HEK293 (cell line): Measurements from ENCODE around the gene PLEK2.
"Not testable (repeated sequence)": the region's sequence is repeated elsewhere in the genome, so short reads cannot be mapped to it uniquely, and the experiment has no call there.

Experiments
- CTCF ChIA-PET: fragments of 350-600 bp; formaldehyde crosslinking; extraction: SDS; loops from one replicate; lab custom pipeline; 2021; ENCODE audit warnings: antibody characterized with exemption; lab: Yijun Ruan, JAX
- POLR2A ChIA-PET: fragments of 300-600 bp; formaldehyde crosslinking; extraction: SDS; loops from one replicate; lab custom pipeline; 2020; ENCODE audit warnings: antibody characterized with exemption, inconsistent platforms; lab: Yijun Ruan, JAX
- H3K27ac ChIP-seq: fragments of 200-500 bp; sonication (Bioruptor generic); 2 replicates; pipeline ENCODE4 v1.5.1; 2014; ENCODE audit warnings: low read depth, low read length, control low read depth, inconsistent platforms; ENCODE audit errors: extremely low read depth
- H3K36me3 ChIP-seq, 2 experiments: fragments of 200-500 bp in 1 of 2; sonication (Bioruptor generic) in 1 of 2; 1 replicate in 1 of 2; 2 replicates in 1 of 2; pipeline ENCODE4 v1.5.1; 2014 to 2017; ENCODE audit warnings: inconsistent platforms in 2 of 2, low read length in 2 of 2; ENCODE audit not compliant: control insufficient read depth in 2 of 2, insufficient read depth in 1 of 2
- H3K4me1 ChIP-seq: fragments of 200-500 bp; sonication (Bioruptor generic); 2 replicates; pipeline ENCODE4 v1.5.1; 2014; ENCODE audit warnings: mild to moderate bottlenecking, low read length, inconsistent platforms; ENCODE audit not compliant: control insufficient read depth, insufficient read depth
- H3K4me3 ChIP-seq: 2 replicates; pipeline ENCODE4 v1.5.1; 2011; ENCODE audit warnings: low read depth, mild to moderate bottlenecking, control low read depth, low read length, moderate library complexity
- H3K9me3 ChIP-seq: fragments of 200-500 bp; sonication (Bioruptor generic); 2 replicates; pipeline ENCODE4 v1.5.1; 2014; ENCODE audit warnings: low read depth, low read length, inconsistent platforms; ENCODE audit not compliant: control insufficient read depth, insufficient read depth
- HOXA7 ChIP-seq: sonication (generic); formaldehyde crosslinking; IDR thresholded peaks from 2 replicates; pipeline ENCODE4 v1.8.1; 2022; ENCODE audit warnings: missing genetic modification reagents, borderline replicate concordance
- KLF10 ChIP-seq: fragments of 450-650 bp; IDR thresholded peaks from 2 replicates; pipeline ENCODE4 v1.5.1; 2018; ENCODE audit warnings: missing biosample characterization, mild to moderate bottlenecking, missing genetic modification characterization
- KLF7 ChIP-seq: fragments of 450-650 bp; formaldehyde crosslinking; IDR thresholded peaks from 2 replicates; pipeline ENCODE4 v1.5.1; 2016; ENCODE audit warnings: missing biosample characterization, missing genetic modification characterization, borderline replicate concordance
- OVOL3 ChIP-seq: fragments of 450-650 bp; formaldehyde crosslinking; IDR thresholded peaks from 2 replicates; pipeline ENCODE4 v1.5.1; 2016; ENCODE audit warnings: missing biosample characterization, missing genetic modification characterization
- PRDM1 ChIP-seq: fragments of 450-650 bp; formaldehyde crosslinking; IDR thresholded peaks from 2 replicates; pipeline ENCODE4; 2016; ENCODE audit warnings: missing biosample characterization, missing genetic modification characterization
- SP7 ChIP-seq: fragments of 450-650 bp; formaldehyde crosslinking; IDR thresholded peaks from 2 replicates; pipeline ENCODE4 v1.5.1; 2016; ENCODE audit warnings: missing biosample characterization, missing genetic modification characterization
- WT1 ChIP-seq: fragments of 450-650 bp; formaldehyde crosslinking; IDR thresholded peaks from 2 replicates; pipeline ENCODE4 v1.5.1; 2016; ENCODE audit warnings: missing biosample characterization, missing genetic modification characterization
- YY2 ChIP-seq: fragments of 450-650 bp; formaldehyde crosslinking; IDR thresholded peaks from 2 replicates; pipeline ENCODE4 v1.5.1; 2016; ENCODE audit warnings: missing biosample characterization, missing genetic modification characterization
- ZBTB7A ChIP-seq: fragments of 450-650 bp; formaldehyde crosslinking; IDR thresholded peaks from 2 replicates; pipeline ENCODE4 v1.5.1; 2016; ENCODE audit warnings: low read depth, missing biosample characterization, missing genetic modification characterization
- ZFP37 ChIP-seq: fragments of 450-650 bp; formaldehyde crosslinking; IDR thresholded peaks from 2 replicates; pipeline ENCODE4 v1.5.1; 2016; ENCODE audit warnings: missing biosample characterization, missing genetic modification characterization
- ZFP41 ChIP-seq: fragments of 450-650 bp; formaldehyde crosslinking; IDR thresholded peaks from 2 replicates; pipeline ENCODE4 v1.5.1; 2016; ENCODE audit warnings: missing biosample characterization, missing genetic modification characterization, borderline replicate concordance
- ZNF112 ChIP-seq: fragments of 450-650 bp; formaldehyde crosslinking; IDR thresholded peaks from 2 replicates; pipeline ENCODE4 v1.5.0; 2017; ENCODE audit warnings: missing biosample characterization, missing genetic modification characterization
- ZNF175 ChIP-seq: fragments of 450-650 bp; formaldehyde crosslinking; IDR thresholded peaks from 2 replicates; pipeline ENCODE4 v1.5.1; 2016; ENCODE audit warnings: missing biosample characterization, missing genetic modification characterization
- ZNF221 ChIP-seq: fragments of 450-650 bp; formaldehyde crosslinking; IDR thresholded peaks from 2 replicates; pipeline ENCODE4 v1.5.1; 2017; ENCODE audit warnings: missing biosample characterization, missing genetic modification characterization, borderline replicate concordance
- ZNF223 ChIP-seq: fragments of 450-650 bp; formaldehyde crosslinking; IDR thresholded peaks from 2 replicates; pipeline ENCODE4 v1.5.1; 2016; ENCODE audit warnings: missing biosample characterization, missing genetic modification characterization
- ZNF248 ChIP-seq: fragments of 450-650 bp; formaldehyde crosslinking; IDR thresholded peaks from 2 replicates; pipeline ENCODE4 v1.5.1; 2017; ENCODE audit warnings: missing biosample characterization, missing genetic modification characterization
- ZNF341 ChIP-seq: fragments of 450-650 bp; formaldehyde crosslinking; IDR thresholded peaks from 2 replicates; pipeline ENCODE4; 2016; ENCODE audit warnings: low read depth, missing biosample characterization, missing genetic modification characterization
- ZNF350 ChIP-seq: fragments of 450-650 bp; formaldehyde crosslinking; IDR thresholded peaks from 2 replicates; pipeline ENCODE4 v1.5.0; 2017; ENCODE audit warnings: missing biosample characterization, mild to moderate bottlenecking, missing genetic modification characterization
- ZNF354C ChIP-seq: fragments of 450-650 bp; formaldehyde crosslinking; IDR thresholded peaks from 2 replicates; pipeline ENCODE4 v1.5.1; 2016; ENCODE audit warnings: missing biosample characterization, missing genetic modification characterization, low read depth, borderline replicate concordance
- ZNF366 ChIP-seq: fragments of 450-650 bp; formaldehyde crosslinking; conservative IDR thresholded peaks from 2 replicates; pipeline ENCODE4 v1.5.1; 2016; ENCODE audit warnings: missing biosample characterization, missing genetic modification characterization
- ZNF37A ChIP-seq: fragments of 450-650 bp; IDR thresholded peaks from 2 replicates; pipeline ENCODE4 v1.5.1; 2018; ENCODE audit warnings: missing biosample characterization, missing genetic modification characterization
- ZNF501 ChIP-seq: fragments of 450-650 bp; formaldehyde crosslinking; IDR thresholded peaks from 2 replicates; pipeline ENCODE4 v1.5.1; 2016; ENCODE audit warnings: missing biosample characterization, missing genetic modification characterization
- ZNF623 ChIP-seq: fragments of 450-650 bp; formaldehyde crosslinking; IDR thresholded peaks from 2 replicates; pipeline ENCODE4 v1.5.1; 2016; ENCODE audit warnings: missing biosample characterization, missing genetic modification characterization
- ZNF658 ChIP-seq: fragments of 450-650 bp; formaldehyde crosslinking; IDR thresholded peaks from 2 replicates; pipeline ENCODE4; 2016; ENCODE audit warnings: missing biosample characterization, missing genetic modification characterization
- ZNF677 ChIP-seq: fragments of 450-650 bp; IDR thresholded peaks from 2 replicates; pipeline ENCODE4 v1.5.0; 2018; ENCODE audit warnings: missing biosample characterization, mild to moderate bottlenecking, missing genetic modification characterization, moderate library complexity
- ZNF707 ChIP-seq: fragments of 450-650 bp; formaldehyde crosslinking; IDR thresholded peaks from 2 replicates; pipeline ENCODE4 v1.5.1; 2016; ENCODE audit warnings: missing biosample characterization, missing genetic modification characterization
- ZNF747 ChIP-seq: fragments of 450-650 bp; formaldehyde crosslinking; IDR thresholded peaks from 2 replicates; pipeline ENCODE4 v1.5.1; 2016; ENCODE audit warnings: missing biosample characterization, missing genetic modification characterization
- ZNF791 ChIP-seq: fragments of 450-650 bp; formaldehyde crosslinking; IDR thresholded peaks from 2 replicates; pipeline ENCODE4 v1.5.1; 2016; ENCODE audit warnings: missing biosample characterization, missing genetic modification characterization
- ZNF837 ChIP-seq: fragments of 450-650 bp; formaldehyde crosslinking; IDR thresholded peaks from 2 replicates; pipeline ENCODE4 v1.5.1; 2016; ENCODE audit warnings: missing biosample characterization, missing genetic modification characterization
- ZXDB ChIP-seq: fragments of 450-650 bp; formaldehyde crosslinking; IDR thresholded peaks from 2 replicates; pipeline ENCODE4 v1.5.1; 2016; ENCODE audit warnings: missing biosample characterization, missing genetic modification characterization
- TF ChIP-seq, protein P1 (sequence below): fragments of 450-650 bp; formaldehyde crosslinking; IDR thresholded peaks from 2 replicates; pipeline ENCODE4 v1.5.1; 2017; ENCODE audit warnings: missing biosample characterization, missing genetic modification characterization
- TF ChIP-seq, protein P2 (sequence below): fragments of 450-650 bp; formaldehyde crosslinking; IDR thresholded peaks from 2 replicates; pipeline ENCODE4 v1.5.1; 2017; ENCODE audit warnings: missing biosample characterization, missing genetic modification characterization

Gene PLEK2

GRCh38 chr14:67453575-67454300 is 41.8 kb upstream of the PLEK2 start (continued):
- TF ChIP-seq ZNF350 (tag by site-specific recombination) (no peak), SP7 (no peak)

DNA sequence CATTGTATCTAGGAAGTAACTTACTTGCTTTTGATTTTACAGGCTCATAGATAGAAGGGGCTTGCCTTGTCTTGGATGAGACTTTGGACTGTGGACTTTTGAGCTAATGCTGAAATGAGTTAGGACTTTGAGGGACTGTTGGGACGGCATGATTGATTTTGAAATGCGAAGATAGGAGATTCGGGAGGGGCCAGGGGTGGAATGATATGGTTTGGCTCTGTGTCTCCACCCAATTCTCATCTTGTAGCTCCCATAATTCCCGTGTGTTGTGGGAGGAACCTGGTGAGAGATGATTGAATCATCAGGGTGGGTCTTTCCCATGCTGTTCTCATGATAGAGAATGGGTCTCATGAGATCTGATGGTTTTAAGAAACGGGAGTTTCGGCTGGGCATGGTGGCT is 39.7 kb upstream of the PLEK2 start:
- H3K9me3 ChIP-seq, H3K27ac ChIP-seq, H3K4me3 ChIP-seq, H3K4me1 ChIP-seq, H3K36me3 ChIP-seq, POLR2A ChIA-PET: not testable (repeated sequence)
- CTCF ChIA-PET: interaction anchor here (0.6 to 0.7 kb wide), 2 partner anchors 74 to 431 kb away, joined by 4 read pairs; no protein-coding TSS in a partner anchor

GRCh38 chr14:67449096-67449495 is 37.1 kb upstream of the PLEK2 start:
- no peaks in the 10 kb centered on the region for H3K36me3 ChIP-seq
- no peak overlapping the region for H3K4me3 ChIP-seq
- no peak overlapping the region for H3K27ac ChIP-seq
- TF ChIP-seq OVOL3 (no peak), YY2 (tag by site-specific recombination) (no peak), ZNF112 (tag by site-specific recombination) (no peak), KLF10 (tag by site-specific recombination) (no peak), ZNF501 (tag by site-specific recombination) (no peak), ZNF248 (tag by site-specific recombination) (no peak), ZNF37A (tag by site-specific recombination) (no peak), WT1 (tag by site-specific recombination) (no peak), ZXDB (no peak), ZFP37 (tag by site-specific recombination) (no peak), ZNF223 (tag by site-specific recombination) (no peak), ZNF677 (no peak), ZNF341 (tag by site-specific recombination) (no peak), ZBTB7A (no peak), ZFP41 (tag by site-specific recombination) (no peak), ZNF623 (tag by site-specific recombination) (no peak), HOXA7 (CRISPR knock-in tag) (no peak)
- TF ChIP-seq, protein P1, sequence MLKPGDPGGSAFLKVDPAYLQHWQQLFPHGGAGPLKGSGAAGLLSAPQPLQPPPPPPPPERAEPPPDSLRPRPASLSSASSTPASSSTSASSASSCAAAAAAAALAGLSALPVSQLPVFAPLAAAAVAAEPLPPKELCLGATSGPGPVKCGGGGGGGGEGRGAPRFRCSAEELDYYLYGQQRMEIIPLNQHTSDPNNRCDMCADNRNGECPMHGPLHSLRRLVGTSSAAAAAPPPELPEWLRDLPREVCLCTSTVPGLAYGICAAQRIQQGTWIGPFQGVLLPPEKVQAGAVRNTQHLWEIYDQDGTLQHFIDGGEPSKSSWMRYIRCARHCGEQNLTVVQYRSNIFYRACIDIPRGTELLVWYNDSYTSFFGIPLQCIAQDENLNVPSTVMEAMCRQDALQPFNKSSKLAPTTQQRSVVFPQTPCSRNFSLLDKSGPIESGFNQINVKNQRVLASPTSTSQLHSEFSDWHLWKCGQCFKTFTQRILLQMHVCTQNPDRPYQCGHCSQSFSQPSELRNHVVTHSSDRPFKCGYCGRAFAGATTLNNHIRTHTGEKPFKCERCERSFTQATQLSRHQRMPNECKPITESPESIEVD: no peak
- H3K9me3 ChIP-seq: no peaks in the 10 kb centered on the region
- CTCF ChIA-PET: interaction anchor here (0.7 kb wide), 1 partner anchor 256 kb away, joined by 3 read pairs; no protein-coding TSS in a partner anchor
- no peaks in the 10 kb centered on the region for H3K4me1 ChIP-seq
- POLR2A ChIA-PET: no interaction called here

DNA sequence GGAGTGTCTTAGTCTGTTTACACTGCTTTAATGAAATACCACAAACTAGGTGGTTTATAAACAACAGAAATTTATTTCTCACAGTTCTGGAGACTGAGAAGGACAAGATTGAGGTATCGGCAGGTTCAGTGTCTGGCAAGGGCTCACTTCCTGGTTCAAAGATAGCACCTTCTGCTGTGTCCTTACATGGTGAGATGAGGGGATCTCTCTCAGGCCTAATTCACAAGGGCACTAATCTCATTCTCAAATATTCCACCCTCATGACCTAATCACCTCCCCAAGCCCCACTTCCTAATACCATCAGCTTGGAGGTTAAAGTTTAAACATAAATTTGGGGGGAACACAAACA is 35.0 kb upstream of the PLEK2 start:
- Histone ChIP-seq H3K4me3 (no peak overlapping the region), H3K27ac (no peak overlapping the region), H3K36me3 (no peaks in the 10 kb centered on the region), H3K9me3 (no peaks in the 10 kb centered on the region), H3K4me1 (no peaks in the 10 kb centered on the region)
- ChIA-PET CTCF (interaction anchor here (0.6 to 4.3 kb wide), 5 partner anchors 17 to 213 kb away, joined by 3 to 28 read pairs (median 5); no protein-coding TSS in a partner anchor), POLR2A (no interaction called here)
- TF ChIP-seq ZNF366 (tag by site-specific recombination) (no peak), WT1 (tag by site-specific recombination) (no peak), KLF7 (tag by site-specific recombination) (no peak), ZNF658 (tag by site-specific recombination) (no peak), ZNF221 (tag by site-specific recombination) (no peak), PRDM1 (no peak), ZNF354C (tag by site-specific recombination) (no peak), ZNF175 (no peak), ZNF837 (no peak), ZNF707 (tag by site-specific recombination) (no peak), ZNF791 (no peak), YY2 (tag by site-specific recombination) (no peak), ZNF747 (tag by site-specific recombination) (no peak)
- TF ChIP-seq, protein P2, sequence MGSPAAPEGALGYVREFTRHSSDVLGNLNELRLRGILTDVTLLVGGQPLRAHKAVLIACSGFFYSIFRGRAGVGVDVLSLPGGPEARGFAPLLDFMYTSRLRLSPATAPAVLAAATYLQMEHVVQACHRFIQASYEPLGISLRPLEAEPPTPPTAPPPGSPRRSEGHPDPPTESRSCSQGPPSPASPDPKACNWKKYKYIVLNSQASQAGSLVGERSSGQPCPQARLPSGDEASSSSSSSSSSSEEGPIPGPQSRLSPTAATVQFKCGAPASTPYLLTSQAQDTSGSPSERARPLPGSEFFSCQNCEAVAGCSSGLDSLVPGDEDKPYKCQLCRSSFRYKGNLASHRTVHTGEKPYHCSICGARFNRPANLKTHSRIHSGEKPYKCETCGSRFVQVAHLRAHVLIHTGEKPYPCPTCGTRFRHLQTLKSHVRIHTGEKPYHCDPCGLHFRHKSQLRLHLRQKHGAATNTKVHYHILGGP (tag by site-specific recombination): no peak
